Panc1 (cell line): Measurements from ENCODE around the gene ENTREP1. TPM values are rescaled to one million over a fixed set of nuclear protein-coding genes. Genes with fewer than 3 reads are reported as not detected.

ENCODE experiments used
- ATAC-seq: fragments of 200-7000 bp; cut with Tn5 transposase; 2 replicates; pipeline ENCODE4 v1.9.1; 2020; ENCODE audit warnings: mild to moderate bottlenecking, moderate library complexity
- BruUV-seq: library from RNA; stranded (reverse); fragments of 400-500 nt; replicated peaks from 2 replicates; lab custom pipeline; 2021; lab: Mats Ljungman, UMichigan
- CTCF ChIA-PET: fragments of 300-600 bp; sonication (Branson Sonifier 250); formaldehyde crosslinking; loops from one replicate; lab custom pipeline; 2022; ENCODE audit warnings: antibody characterized with exemption; lab: Charles Lee
- POLR2A ChIA-PET: fragments of 300-600 bp; sonication (Branson Sonifier 250); formaldehyde crosslinking; loops from one replicate; lab custom pipeline; 2022; ENCODE audit warnings: antibody characterized with exemption; lab: Charles Lee
- DNase-seq: peaks from one replicate; pipeline ENCODE4 v3.0.0-alpha.2; 2010; ENCODE audit warnings: low read depth, low spot score
- H3K27ac ChIP-seq: 2 replicates; pipeline ENCODE4 v1.5.1; 2011; ENCODE audit warnings: mild to moderate bottlenecking, low read length, inconsistent platforms
- H3K27me3 ChIP-seq: fragments of 200-500 bp; sonication (Bioruptor generic); 2 replicates; pipeline ENCODE4 v1.6.0; 2014; ENCODE audit warnings: low read length, inconsistent platforms; ENCODE audit not compliant: control insufficient read depth, insufficient read depth
- H3K36me3 ChIP-seq: fragments of 200-500 bp; sonication (Bioruptor generic); 2 replicates; pipeline ENCODE4 v1.5.1; 2014; ENCODE audit warnings: inconsistent platforms, mild to moderate bottlenecking, low read length, moderate library complexity; ENCODE audit not compliant: control insufficient read depth, insufficient read depth
- H3K4me1 ChIP-seq: 2 replicates; pipeline ENCODE4 v1.5.1; 2011; ENCODE audit warnings: inconsistent platforms, mild to moderate bottlenecking, low read length, moderate library complexity; ENCODE audit not compliant: control insufficient read depth, insufficient read depth
- H3K4me3 ChIP-seq, 2 experiments: 2 replicates each; pipeline ENCODE4 v1.5.1; 2011 to 2012; ENCODE audit warnings: low read depth in 2 of 2, low read length in 2 of 2, mild to moderate bottlenecking in 2 of 2, inconsistent platforms in 1 of 2, moderate library complexity in 1 of 2
- H3K9me3 ChIP-seq: fragments of 200-500 bp; sonication (Bioruptor generic); 2 replicates; pipeline ENCODE4 v1.5.1; 2014; ENCODE audit warnings: low read depth, mild to moderate bottlenecking, inconsistent platforms, low read length, moderate library complexity; ENCODE audit not compliant: control insufficient read depth, insufficient read depth
- POLR2AphosphoS5 ChIP-seq: IDR thresholded peaks from 2 replicates; pipeline ENCODE4 v1.6.1; 2012; ENCODE audit warnings: mild to moderate bottlenecking, low read depth, low read length, moderate library complexity
- SIN3A ChIP-seq: IDR thresholded peaks from 2 replicates; pipeline ENCODE4 v1.6.1; 2012; ENCODE audit warnings: low read depth, mild to moderate bottlenecking, low read length, moderate library complexity, borderline replicate concordance; ENCODE audit not compliant: insufficient read depth
- TCF7L2 ChIP-seq: IDR thresholded peaks from 2 replicates; pipeline ENCODE4 v1.6.1; 2011; ENCODE audit warnings: mild to moderate bottlenecking, low read depth, low read length, inconsistent platforms
- in situ Hi-C: cut with HindIII; loops from 2 replicates; pipeline ENCODE4 v1.10.0; 2016; ENCODE audit warnings: low sequenced_read_pairs, low pct_unique_long_range_greater_than_20kb
- intact Hi-C: fragments of 100-400 bp; cut with micrococcal nuclease; formaldehyde crosslinking; loops from one replicate; pipeline ENCODE4 v1.10.0; 2022; ENCODE audit not compliant: unreplicated experiment
- total RNA-seq: library from RNA; stranded (reverse); gene quantifications from one replicate; pipeline ENCODE4 v1.2.1, GENCODE V29; 2021; ENCODE audit not compliant: unreplicated experiment
- TF ChIP-seq, protein P1 (sequence below), 2 experiments: IDR thresholded peaks; 2 replicates each; pipeline ENCODE4 v1.6.1; 2011 to 2012; ENCODE audit warnings: low read depth in 2 of 2, control low read depth in 1 of 2, low read length in 1 of 2, mild to moderate bottlenecking in 1 of 2, moderate library complexity in 1 of 2; ENCODE audit not compliant: insufficient read depth in 1 of 2
- TF ChIP-seq, protein P2 (sequence below): fragments of 450-650 bp; IDR thresholded peaks from 2 replicates; pipeline ENCODE4 v1.5.1; 2017; ENCODE audit warnings: mild to moderate bottlenecking

ENTREP1 gene
- total RNA-seq, 1 experiment from 2014 or later: 0.13 TPM

DNA sequence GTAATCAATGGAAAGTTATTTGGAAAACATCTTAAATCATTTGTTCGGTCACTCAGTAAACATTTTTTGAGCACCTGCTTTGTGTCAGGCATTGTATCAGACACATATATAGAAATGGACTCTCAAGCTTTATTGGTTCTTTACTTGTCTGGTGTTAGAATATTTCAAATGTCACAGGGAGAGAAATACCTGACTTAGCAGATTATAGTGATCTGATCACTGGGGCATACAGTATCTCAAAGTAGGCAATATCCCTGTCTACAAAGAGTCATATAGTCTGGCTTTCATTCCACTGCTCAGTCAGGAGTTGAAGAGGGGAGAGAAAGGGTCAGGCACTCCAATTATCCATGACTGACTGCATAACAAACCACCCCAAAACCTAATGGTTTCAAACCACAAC lies 30.2 kb downstream of the ENTREP1 start:
- in situ Hi-C loops: no loop called here
- intact Hi-C loops: no loop called here
- ATAC-seq: no peak
- Histone ChIP-seq H3K9me3 (no peaks in the 10 kb centered on the region), H3K36me3 (no peaks in the 10 kb centered on the region), H3K27me3 (0 out of 2 replicates have a peak, but pooled peaks cover 2% of the 10 kb centered on the region), H3K4me3 (no peak overlapping the region), H3K4me1 (no peaks in the 10 kb centered on the region), H3K27ac (no peak overlapping the region)
- TF ChIP-seq, protein P1, sequence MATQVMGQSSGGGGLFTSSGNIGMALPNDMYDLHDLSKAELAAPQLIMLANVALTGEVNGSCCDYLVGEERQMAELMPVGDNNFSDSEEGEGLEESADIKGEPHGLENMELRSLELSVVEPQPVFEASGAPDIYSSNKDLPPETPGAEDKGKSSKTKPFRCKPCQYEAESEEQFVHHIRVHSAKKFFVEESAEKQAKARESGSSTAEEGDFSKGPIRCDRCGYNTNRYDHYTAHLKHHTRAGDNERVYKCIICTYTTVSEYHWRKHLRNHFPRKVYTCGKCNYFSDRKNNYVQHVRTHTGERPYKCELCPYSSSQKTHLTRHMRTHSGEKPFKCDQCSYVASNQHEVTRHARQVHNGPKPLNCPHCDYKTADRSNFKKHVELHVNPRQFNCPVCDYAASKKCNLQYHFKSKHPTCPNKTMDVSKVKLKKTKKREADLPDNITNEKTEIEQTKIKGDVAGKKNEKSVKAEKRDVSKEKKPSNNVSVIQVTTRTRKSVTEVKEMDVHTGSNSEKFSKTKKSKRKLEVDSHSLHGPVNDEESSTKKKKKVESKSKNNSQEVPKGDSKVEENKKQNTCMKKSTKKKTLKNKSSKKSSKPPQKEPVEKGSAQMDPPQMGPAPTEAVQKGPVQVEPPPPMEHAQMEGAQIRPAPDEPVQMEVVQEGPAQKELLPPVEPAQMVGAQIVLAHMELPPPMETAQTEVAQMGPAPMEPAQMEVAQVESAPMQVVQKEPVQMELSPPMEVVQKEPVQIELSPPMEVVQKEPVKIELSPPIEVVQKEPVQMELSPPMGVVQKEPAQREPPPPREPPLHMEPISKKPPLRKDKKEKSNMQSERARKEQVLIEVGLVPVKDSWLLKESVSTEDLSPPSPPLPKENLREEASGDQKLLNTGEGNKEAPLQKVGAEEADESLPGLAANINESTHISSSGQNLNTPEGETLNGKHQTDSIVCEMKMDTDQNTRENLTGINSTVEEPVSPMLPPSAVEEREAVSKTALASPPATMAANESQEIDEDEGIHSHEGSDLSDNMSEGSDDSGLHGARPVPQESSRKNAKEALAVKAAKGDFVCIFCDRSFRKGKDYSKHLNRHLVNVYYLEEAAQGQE (IDR thresholded peaks at IDR 0.05; ENCODE audit: insufficient read depth in 1 of 2, low read depth in 2 of 2, low read length in 1 of 2): no peak
- TF ChIP-seq TCF7L2 (no peak), SIN3A (no peak), POLR2AphosphoS5 (no peak)
- TF ChIP-seq, protein P2, sequence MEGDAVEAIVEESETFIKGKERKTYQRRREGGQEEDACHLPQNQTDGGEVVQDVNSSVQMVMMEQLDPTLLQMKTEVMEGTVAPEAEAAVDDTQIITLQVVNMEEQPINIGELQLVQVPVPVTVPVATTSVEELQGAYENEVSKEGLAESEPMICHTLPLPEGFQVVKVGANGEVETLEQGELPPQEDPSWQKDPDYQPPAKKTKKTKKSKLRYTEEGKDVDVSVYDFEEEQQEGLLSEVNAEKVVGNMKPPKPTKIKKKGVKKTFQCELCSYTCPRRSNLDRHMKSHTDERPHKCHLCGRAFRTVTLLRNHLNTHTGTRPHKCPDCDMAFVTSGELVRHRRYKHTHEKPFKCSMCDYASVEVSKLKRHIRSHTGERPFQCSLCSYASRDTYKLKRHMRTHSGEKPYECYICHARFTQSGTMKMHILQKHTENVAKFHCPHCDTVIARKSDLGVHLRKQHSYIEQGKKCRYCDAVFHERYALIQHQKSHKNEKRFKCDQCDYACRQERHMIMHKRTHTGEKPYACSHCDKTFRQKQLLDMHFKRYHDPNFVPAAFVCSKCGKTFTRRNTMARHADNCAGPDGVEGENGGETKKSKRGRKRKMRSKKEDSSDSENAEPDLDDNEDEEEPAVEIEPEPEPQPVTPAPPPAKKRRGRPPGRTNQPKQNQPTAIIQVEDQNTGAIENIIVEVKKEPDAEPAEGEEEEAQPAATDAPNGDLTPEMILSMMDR: no peak
- POLR2A ChIA-PET: no interaction called here
- CTCF ChIA-PET: no interaction called here
- no peak for DNase-seq
- BruUV-seq: no TSS peak

DNA sequence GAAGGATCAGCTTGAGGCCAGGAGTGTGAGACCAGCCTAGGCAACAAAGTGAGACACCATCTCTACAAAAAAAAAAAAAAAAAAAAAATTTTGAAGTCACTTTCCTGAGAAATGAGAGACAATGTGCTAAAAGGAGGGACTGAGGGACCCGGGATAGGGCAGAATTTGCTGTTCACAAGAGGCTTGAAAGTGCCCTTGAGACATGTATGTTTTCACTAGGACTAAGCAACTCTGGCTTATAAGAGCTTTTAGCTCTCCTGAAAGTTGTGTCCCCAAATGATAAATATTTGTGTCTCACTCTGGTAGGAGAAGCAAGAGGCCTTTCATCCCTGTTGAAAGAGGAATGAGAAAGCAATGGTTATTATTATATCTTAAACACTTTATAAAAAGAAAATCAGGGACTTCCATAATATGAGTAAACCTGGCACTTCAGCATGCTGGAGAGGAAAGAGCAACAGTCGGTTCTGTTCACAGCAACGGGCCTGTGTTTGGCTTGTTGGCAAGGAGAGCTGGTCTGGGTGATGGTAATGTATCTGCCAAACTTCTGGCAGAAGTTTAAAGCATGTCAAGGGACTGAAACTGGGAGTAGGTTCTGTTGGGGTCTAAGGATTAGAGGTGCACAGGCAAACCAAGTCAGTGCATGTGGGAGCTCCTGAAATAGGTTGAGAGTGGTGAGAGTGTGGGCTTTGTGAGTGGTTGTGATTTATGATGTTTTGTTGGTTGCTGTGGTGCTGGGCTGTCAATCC lies 32.2 kb downstream of the ENTREP1 start:
- no TSS peak for BruUV-seq
- intact Hi-C loops: no loop called here
- in situ Hi-C loops: no loop called here
- Histone ChIP-seq H3K27me3 (0 out of 2 replicates have a peak, but pooled peaks cover 2% of the 10 kb centered on the region), H3K36me3 (no peaks in the 10 kb centered on the region), H3K9me3 (no peaks in the 10 kb centered on the region), H3K27ac (no peak overlapping the region), H3K4me1 (no peaks in the 10 kb centered on the region), H3K4me3 (no peak overlapping the region)
- DNase-seq: no peak
- TF ChIP-seq TCF7L2 (no peak), SIN3A (no peak), POLR2AphosphoS5 (no peak)
- TF ChIP-seq, protein P1 (IDR thresholded peaks at IDR 0.05; ENCODE audit: insufficient read depth in 1 of 2, low read depth in 2 of 2, low read length in 1 of 2): no peak
- TF ChIP-seq, protein P2: no peak
- ChIA-PET POLR2A (no interaction called here), CTCF (no interaction called here)
- ATAC-seq: no peak
